ENCODE results near the gene CAMK1D. TPM values are rescaled to one million over a fixed set of nuclear protein-coding genes. Genes with fewer than 3 reads are reported as not detected.
A peak's percentile ranks its signal among the peaks of the same experiment; 100 is the strongest.
"Not testable (repeated sequence)": the region's sequence is repeated elsewhere in the genome, so short reads cannot be mapped to it uniquely, and the experiment has no call there.

The CAMK1D gene
- 8.2 and 10.4 TPM in 2 replicates for polyA plus RNA-seq (2011; rRNA removed)
- 6.7 and 8.9 TPM in 2 replicates for polyA minus RNA-seq (2011; rRNA and poly(A)+ RNA removed)

DNA sequence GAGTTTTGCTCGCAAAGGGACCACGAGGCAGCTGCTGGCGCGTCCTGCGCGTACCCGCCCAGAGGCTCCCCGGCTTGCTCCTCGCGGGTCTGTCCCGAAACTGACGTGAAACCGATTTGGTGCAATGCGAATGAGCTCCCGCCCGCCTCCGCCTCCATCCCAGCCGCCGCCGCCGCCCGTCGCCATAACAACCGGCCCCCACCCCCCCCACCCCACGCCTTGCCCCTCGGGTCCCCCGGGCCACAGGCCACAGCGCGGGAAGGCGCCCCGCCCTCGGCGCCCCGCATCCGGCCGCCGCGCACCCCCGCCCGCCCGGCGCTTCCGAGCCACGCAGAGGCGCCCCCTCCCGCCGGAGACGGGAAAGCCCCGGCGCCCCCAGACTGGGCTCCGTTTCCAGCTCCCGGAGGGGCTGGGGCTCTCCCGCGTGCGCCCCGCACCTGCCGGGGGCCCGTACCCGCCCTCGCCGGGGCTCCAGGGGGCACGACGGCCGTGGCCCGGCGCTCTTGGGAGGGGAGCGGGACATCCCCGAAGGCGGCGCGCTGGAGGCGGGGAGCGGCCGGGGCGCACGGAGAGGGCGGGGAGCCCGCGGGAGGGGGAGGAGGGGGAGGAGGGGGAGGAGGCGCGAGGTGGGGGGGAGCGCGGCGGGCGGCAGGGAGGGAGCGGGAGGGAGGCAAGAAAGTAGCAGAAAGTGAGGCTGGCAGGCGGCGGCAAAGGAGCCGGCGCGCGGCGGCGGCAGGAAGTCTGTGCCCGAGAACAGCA, at the start of gene CAMK1D:
TSS of gene CAMK1D (plus strand) at position 678 of the 759 bp plus-strand sequence.
- ChIA-PET CTCF (interaction anchor here (0.6 to 1.6 kb wide), 4 partner anchors 12 to 307 kb away, joined by 3 to 5 read pairs (median 4); no protein-coding TSS in a partner anchor), POLR2A (no interaction called here)
- peaks cover 3% of the 10 kb centered on the region; the same call in 1 of the 2 replicates for H3K9me3 ChIP-seq (ENCODE audit: control insufficient read depth, insufficient read depth, low read length)
- H3K4me3 ChIP-seq (ENCODE audit: low read depth, low read length), result peak within 1 kb of the TSS; percentile 92
- peaks cover 8% of the 10 kb centered on the region for H3K27me3 ChIP-seq (ENCODE audit: control insufficient read depth, insufficient read depth, low read length)
- no peak within 1 kb of the TSS for H3K27ac ChIP-seq (ENCODE audit: low read depth, low read length)
- TF ChIP-seq, protein P1, sequence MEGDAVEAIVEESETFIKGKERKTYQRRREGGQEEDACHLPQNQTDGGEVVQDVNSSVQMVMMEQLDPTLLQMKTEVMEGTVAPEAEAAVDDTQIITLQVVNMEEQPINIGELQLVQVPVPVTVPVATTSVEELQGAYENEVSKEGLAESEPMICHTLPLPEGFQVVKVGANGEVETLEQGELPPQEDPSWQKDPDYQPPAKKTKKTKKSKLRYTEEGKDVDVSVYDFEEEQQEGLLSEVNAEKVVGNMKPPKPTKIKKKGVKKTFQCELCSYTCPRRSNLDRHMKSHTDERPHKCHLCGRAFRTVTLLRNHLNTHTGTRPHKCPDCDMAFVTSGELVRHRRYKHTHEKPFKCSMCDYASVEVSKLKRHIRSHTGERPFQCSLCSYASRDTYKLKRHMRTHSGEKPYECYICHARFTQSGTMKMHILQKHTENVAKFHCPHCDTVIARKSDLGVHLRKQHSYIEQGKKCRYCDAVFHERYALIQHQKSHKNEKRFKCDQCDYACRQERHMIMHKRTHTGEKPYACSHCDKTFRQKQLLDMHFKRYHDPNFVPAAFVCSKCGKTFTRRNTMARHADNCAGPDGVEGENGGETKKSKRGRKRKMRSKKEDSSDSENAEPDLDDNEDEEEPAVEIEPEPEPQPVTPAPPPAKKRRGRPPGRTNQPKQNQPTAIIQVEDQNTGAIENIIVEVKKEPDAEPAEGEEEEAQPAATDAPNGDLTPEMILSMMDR (IDR thresholded peaks at IDR 0.05; ENCODE audit: low read depth, low read length), result peak; percentile 27
- peak; percentile 37 for DNase-seq (ENCODE audit: low read depth, low spot score)

DNA sequence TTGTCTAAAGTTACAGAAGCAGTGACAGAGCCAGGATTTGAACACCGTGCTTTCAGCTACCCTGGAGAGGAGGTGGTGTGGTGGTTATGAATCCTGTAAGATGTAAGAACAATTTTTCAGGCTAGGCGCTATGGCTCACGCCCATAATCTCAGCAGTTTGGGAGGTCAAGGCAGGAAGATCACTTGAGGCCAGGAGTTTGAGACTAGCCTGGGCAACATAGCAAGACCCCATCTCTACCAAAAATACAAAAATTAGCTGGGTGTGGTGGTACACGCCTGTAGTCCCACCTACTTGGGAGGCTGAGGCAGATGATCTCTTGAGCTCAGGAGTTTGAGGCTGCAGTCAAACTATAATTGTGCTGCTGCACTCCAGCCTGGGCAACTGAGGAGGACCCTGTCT, 48.3 kb upstream of the CAMK1D start:
- H3K4me3 ChIP-seq (ENCODE audit: low read depth, low read length); H3K27ac ChIP-seq (ENCODE audit: low read depth, low read length); H3K9me3 ChIP-seq (ENCODE audit: control insufficient read depth, insufficient read depth, low read length); CTCF ChIA-PET; H3K27me3 ChIP-seq (ENCODE audit: control insufficient read depth, insufficient read depth, low read length); DNase-seq (ENCODE audit: low read depth, low spot score); POLR2A ChIA-PET: not testable (repeated sequence)

DNA sequence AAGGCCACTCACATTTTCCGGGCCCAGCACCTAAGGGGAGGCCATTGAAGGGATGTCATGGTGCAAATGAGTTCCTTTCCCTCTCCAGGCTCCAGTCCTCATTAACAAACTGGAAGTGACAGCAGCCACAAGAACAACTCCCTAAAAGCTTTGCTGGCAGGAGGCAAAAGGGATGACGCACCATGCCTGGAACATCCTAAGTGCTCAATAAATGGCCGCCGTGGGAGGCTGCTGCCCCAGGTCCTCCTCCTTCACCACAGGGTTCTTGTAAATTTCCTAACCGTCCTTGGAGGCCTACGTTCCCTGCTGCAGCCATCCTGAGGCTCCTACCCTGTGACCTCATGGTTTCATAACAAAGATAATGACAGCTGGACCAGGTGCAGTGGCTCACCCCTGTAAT, 41.3 kb upstream of the CAMK1D start:
- TF ChIP-seq, protein P1 (IDR thresholded peaks at IDR 0.05; ENCODE audit: low read depth, low read length), result no peak
- DNase-seq (ENCODE audit: low read depth, low spot score), result no peak
- Histone ChIP-seq H3K9me3 (ENCODE audit: control insufficient read depth, insufficient read depth, low read length) (no peaks in the 10 kb centered on the region; the same call in 1 of the 2 replicates), H3K27ac (ENCODE audit: low read depth, low read length) (no peak overlapping the region), H3K4me3 (ENCODE audit: low read depth, low read length) (no peak overlapping the region), H3K27me3 (ENCODE audit: control insufficient read depth, insufficient read depth, low read length) (peaks cover 3% of the 10 kb centered on the region)
- ChIA-PET CTCF (no interaction called here), POLR2A (no interaction called here)

DNA sequence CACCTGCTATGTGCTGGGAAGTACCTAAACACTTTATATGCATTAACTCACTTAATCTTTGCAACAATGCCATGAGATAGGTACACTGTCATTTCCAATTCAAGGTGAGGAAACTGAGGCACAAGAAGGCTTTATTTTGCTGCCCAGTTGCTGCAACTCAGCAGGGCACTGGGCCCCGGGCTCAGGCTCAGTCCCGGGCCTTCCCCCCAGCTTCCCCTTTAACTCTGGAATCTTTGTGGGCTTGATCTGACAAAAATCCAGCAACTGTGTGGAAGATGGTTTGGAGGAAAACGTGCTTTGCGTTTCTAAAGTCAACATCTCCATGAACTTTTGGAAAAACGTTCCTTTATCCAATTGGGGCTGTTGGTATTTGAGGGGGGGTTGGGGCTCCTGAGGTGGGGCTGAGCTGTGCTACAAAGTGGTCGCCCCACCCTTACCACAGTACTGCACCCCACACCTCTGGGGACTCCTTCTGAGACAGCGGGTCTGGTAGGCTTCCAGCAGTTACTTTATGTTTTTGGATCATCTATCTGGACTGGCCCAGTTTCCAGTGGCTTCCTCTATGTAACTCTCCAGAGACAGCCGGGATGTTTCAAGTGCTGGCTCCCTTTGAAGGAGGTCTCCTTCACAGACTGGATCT, 40.5 kb upstream of the CAMK1D start:
- Histone ChIP-seq H3K9me3 (ENCODE audit: control insufficient read depth, insufficient read depth, low read length) (no peaks in the 10 kb centered on the region; the same call in 1 of the 2 replicates), H3K27me3 (ENCODE audit: control insufficient read depth, insufficient read depth, low read length) (peaks cover 3% of the 10 kb centered on the region), H3K27ac (ENCODE audit: low read depth, low read length) (no peak overlapping the region), H3K4me3 (ENCODE audit: low read depth, low read length) (no peak overlapping the region)
- POLR2A ChIA-PET, result no interaction called here
- no peak for DNase-seq (ENCODE audit: low read depth, low spot score)
- CTCF ChIA-PET, result no interaction called here
- TF ChIP-seq, protein P1 (IDR thresholded peaks at IDR 0.05; ENCODE audit: low read depth, low read length), result no peak

- H3K27me3 ChIP-seq (ENCODE audit: control insufficient read depth, insufficient read depth, low read length); CTCF ChIA-PET; H3K4me3 ChIP-seq (ENCODE audit: low read depth, low read length); POLR2A ChIA-PET; DNase-seq (ENCODE audit: low read depth, low spot score); H3K9me3 ChIP-seq (ENCODE audit: control insufficient read depth, insufficient read depth, low read length); H3K27ac ChIP-seq (ENCODE audit: low read depth, low read length): not testable (repeated sequence)
These were observed 39.6 kb upstream of the CAMK1D start for GRCh38 chr10:12309783-12310182.

- CTCF ChIA-PET, result interaction anchor here (0.6 kb wide), 1 partner anchor 467 kb away, joined by 5 read pairs; no protein-coding TSS in a partner anchor
- no peak for DNase-seq (ENCODE audit: low read depth, low spot score)
- POLR2A ChIA-PET, result no interaction called here
These were observed 34.5 kb upstream of the CAMK1D start for GRCh38 chr10:12314836-12315235.

More at GRCh38 chr10:12314836-12315235, 34.5 kb upstream of the CAMK1D start:
- H3K27ac ChIP-seq (ENCODE audit: low read depth, low read length), result no peak overlapping the region
- no peaks in the 10 kb centered on the region for H3K27me3 ChIP-seq (ENCODE audit: control insufficient read depth, insufficient read depth, low read length)
- no peak overlapping the region for H3K4me3 ChIP-seq (ENCODE audit: low read depth, low read length)
- H3K9me3 ChIP-seq (ENCODE audit: control insufficient read depth, insufficient read depth, low read length), result no peaks in the 10 kb centered on the region
- TF ChIP-seq, protein P1 (IDR thresholded peaks at IDR 0.05; ENCODE audit: low read depth, low read length), result no peak

All from AG04450 (cell line).